NCI-H1092 (cell line): Measurements from ENCODE around the gene TMEM106C.
A peak's percentile ranks its signal among the peaks of the same experiment; 100 is the strongest.

Experiments used
- DNase-seq: peaks from one replicate; lab custom pipeline; 2025; lab: John Stamatoyannopoulos, UW

TMEM106C gene

DNA sequence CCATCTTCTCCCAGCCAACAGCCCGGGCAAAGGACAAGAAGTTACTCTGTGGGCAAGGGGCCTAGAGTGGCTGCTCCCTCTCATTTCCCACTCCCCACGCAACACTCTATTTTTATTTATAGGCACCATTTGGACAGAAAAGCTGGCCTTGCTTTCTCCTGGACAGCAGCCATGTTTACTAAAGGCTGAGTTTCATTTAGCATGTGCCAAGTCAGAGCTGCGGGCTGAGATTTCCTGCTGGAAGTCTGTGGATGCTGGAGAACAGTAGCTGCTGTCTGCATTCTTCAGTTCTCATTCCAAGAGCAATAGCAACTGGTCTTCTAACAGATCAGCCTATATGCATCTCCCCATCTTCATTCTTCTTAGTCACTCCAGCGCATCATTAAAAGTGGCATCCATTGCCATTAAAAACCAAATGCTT, 32.6 kb downstream of the TMEM106C start:
- peak; percentile 54 for DNase-seq

DNA sequence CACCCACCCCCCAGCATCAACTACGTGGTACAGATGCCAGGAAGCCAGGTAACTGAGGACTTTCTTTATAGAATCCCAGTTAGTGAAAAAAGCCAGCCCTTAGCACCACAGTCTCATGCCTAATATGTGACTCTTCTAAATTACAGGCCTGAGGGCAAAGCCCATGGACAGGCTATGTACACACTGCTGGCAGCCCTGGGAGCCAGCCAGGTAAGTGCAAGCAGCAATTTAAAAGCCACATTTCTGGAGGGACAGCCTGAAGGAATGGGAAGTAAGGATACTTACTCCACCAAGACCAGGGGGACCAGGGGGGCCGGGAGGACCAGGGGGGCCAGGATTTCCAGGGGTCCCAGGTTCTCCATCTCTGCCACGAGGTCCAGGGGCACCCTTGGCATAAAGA, 33.9 kb downstream of the TMEM106C start:
- no peak for DNase-seq

GRCh38 chr12:47999816-48000215, 36.4 kb downstream of the TMEM106C start:
- DNase-seq: no peak

DNA sequence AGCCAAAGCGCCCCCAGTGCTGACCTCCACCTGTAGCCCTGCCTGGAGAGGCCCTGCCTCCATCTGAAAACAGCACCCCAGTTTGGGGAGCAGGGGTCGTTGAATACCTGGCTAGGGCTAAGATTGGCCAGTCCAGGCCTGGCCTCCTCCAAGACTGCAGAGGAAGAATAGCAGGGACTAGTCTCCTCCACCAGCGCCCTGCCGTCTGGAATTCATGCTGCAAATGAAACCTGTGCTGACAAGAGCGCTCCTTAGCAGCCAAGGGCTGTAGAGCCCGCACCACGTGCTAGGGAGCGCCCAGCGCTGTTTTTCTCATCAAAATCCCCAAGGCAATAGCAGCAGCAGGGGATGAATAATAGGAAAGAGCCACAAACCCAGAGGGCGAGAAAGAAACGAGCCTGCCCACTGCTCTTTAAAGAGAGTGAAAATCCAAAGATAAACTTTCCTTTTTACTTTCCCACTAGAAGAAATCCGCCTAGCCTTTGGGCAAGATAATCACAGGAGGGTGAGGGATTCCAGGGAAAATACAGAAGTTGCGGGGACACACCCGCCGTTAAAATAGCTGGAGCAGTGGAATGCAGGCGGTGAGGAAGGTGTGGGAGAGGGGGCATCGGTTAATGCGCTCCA, 37.6 kb downstream of the TMEM106C start:
- peak; percentile 41 for DNase-seq

DNA sequence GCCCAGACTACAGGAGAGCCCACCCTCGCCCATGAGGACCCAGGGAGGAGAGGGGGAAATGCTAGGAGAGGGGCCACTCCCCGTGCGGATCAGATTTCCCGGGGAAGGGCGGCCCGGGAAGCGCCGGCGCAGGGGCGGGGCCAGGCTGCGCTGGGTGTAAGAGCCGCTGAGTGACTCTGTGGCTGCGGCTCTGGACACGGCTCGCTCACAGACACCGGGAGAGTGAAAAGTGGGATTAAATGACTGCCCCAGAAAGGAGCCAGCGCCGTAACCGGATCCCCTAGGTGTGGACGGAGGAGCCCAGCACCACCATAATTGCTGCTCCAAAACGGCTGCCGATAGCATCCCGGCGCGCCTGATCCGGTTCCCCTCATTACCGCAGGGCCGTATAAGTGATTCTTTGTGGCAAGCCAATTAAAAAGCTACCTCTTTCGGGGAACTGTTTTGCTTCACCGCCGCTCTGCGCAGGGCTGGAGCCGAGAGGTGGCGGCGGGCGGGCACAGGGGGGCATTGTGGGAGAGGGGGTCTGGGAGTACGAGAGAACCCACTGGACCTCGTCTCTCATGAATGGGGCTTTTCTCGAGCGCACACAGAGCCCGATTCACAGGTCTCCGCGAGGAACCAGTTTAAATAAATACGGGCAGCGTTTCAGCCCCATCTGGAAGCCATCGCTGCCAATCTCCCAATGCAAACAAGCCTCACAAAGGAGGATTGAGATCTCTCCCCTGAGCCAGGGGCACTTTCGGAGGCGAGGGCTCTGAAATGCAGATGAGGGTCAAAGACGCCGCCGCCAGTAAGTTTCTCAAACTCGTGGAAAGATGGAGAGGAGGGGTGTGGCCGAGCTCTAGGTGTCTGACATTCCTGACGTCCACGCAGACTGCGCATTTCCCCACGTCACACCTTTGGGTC, 38.4 kb downstream of the TMEM106C start:
- DNase-seq: peak; percentile 83

DNA sequence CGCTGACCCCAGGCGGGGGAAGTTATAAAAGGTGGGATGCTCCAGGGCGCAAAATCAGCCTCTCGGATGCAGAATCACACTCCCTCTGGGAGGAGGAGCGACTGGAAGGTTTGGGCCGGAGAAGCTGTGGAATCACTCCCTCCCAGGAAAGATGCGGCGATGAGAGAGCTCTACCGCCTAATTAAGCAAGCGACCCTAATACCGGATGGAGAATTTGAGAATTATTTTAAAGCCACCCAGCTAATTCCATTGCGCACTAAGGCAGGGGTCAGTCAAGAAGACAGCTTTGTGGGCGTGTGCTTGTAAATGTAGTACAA, 39.0 kb downstream of the TMEM106C start:
- peak; percentile 58 for DNase-seq

DNA sequence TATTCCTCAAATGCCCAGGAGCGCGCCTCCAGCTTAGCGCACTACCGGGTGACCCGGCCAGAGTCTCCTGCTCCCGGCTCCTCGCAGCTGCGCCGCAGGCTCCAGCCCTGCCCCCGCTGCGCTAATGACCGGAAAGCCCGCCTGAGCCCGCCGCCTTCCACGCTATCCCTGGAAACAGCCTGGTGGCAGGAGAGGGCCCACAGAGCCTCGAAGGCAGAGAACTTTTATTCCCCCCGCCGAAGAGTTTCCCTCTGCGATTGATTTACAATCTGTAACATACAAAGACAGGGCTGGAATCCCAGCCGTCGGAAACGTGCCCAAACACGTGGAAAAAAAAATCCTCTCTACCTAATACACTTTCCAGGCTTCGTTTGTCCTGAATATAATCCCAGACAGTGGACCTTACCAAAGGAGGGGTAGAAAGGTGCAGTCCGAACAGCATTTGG, 39.4 kb downstream of the TMEM106C start:
- DNase-seq: peak; percentile 43

GRCh38 chr12:48003226-48004052, 40.0 kb downstream of the TMEM106C start:
- no peak for DNase-seq

DNA sequence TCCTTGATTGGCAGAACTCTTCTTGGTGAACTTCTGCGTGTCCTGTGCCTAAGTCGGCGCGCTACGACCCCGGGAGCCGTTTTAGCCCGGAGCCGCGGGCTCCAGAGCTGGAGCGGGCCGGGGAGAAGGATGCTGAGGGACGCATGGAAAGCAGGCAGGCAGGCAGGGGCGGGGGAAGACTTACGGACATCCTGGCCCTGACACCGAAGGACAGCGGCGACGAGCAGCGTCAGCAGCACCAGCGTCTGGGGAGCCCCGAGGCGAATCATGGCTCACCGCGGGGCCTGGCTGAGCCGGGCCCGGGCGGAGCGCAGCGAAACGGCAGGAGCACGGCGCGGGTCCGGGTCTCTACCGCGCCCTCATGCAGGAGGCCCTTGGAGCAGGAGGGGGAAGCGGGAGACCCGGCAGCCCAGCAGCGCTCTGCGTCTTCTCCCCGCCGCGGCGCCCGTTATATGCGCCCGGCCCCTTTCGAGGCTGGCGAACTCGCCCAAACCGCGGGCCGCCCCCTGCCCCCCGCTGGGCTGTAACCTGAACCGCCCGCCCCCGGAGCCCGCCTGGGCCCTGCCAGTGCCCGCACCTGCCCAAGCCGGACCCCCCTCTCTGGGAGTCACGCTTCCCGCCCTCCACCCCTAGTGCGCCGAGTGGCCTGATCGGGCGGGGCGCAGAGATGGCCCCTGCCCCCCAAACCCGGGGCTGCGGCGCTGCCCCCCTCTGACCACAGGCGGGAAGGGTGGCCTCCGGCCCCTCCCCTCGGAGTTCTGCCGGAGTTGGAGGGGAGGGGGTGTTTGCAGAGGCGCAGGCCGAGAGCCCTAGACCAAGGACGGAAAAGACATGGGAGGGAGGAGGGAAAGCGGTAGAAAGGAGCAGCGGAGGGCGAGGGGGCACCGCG, 40.9 kb downstream of the TMEM106C start, which contains the start of gene COL2A1:
COL2A1 (minus strand) TSS at position 424 of the 889 bp plus-strand sequence; CDS start at position 269, 155 bp downstream.
- peak; percentile 70 for DNase-seq

- DNase-seq: no peak
Measured at GRCh38 chr12:48005001-48005749, 41.8 kb downstream of the TMEM106C start.

DNA sequence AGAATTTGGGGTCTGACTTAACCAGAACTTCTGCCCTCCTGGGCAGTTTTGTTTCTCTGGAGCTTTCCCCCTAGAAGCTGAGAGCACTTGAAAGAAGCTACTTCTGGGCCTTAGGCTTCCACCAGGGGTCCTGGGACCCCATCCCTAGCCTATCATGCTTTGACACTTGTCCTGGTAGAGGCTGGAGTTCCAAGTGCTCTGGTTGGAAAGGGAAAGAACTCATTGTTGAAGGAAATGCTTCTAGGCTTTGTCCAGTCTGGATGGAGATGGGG, 42.3 kb downstream of the TMEM106C start:
- DNase-seq: no peak

GRCh38 chr12:48007206-48007605, 43.8 kb downstream of the TMEM106C start:
- DNase-seq: no peak

DNA sequence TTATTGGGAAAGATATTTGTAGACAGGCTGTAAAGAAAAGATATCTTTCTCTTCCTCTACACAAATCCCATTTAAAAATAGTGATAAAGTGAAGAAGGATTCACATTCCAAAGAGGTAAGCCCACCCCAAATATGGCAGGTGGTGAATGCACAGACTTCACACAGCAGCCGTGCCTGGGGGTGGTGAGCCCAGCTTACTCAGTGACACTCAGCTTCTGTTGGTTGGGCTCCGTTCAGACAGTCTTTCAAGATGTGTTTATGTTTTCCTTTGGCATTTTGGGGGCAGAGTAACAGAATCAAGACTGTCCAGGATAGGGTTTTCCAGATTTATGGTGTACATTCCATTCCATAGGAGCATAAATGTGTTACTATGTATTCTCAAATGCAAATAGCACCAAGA, 45.0 kb downstream of the TMEM106C start:
- no peak for DNase-seq

- DNase-seq: no peak
Measured at GRCh38 chr12:48008950-48009349, 45.6 kb downstream of the TMEM106C start.

DNA sequence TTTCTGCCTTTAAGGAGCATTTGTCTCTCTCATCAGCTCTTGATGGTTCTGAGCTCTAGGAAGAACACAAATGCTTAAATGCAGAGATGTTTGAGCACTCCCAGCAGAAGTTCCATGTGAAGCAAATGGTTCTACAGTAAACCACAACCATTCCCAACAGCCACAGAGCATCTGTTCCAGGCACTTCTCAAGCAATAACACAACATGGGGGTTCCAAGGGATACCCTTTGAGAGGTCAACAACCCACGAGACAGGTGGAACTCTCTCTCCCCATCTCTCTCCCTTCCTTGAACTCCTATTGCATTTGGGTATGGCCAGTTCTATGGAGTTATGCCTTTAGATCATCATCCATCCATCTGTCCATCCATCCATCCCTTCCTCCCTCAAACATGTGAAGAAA, 46.1 kb downstream of the TMEM106C start:
- DNase-seq: no peak

GRCh38 chr12:48010366-48010970, 47.1 kb downstream of the TMEM106C start:
- DNase-seq: no peak

DNA sequence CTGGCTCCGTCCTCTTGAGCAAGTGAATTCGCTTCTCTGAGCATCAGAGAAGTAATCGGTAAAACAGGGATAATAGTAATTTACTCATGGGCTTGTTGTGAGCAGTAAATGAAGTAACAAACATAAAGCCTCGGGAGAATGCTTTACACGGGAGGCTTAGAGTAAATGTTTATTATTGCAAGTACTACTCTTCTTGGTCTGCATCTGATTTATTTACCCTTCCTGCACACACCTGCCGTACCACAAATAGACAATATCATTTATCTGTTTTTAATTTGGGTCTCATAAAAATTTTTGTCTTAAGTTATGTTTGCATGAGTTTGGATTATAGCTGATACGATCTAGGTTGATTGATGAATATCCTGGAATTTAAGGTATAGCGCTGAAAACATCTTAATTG, 48.7 kb downstream of the TMEM106C start:
- DNase-seq: no peak

DNA sequence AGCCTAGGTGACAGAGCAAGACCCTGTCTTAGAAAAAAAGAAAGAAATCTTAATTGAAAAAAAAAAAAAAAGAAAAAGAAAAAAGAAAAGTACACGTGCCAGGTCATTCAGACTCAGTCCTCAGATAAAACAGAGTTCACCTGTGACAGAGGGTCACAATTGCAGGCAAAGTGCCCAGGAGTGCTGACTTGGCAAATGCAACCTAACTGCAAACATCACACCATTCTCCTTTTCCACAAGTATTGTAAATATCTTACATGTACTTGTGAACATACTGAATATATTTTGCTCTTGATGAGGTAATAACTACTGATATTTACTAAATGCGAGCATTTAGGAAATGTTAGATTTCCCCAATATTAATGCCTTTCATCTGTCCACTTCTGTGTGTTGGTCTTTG, 49.9 kb downstream of the TMEM106C start:
- DNase-seq: no peak

- DNase-seq: no peak
Measured at GRCh38 chr12:48015129-48015528, 51.7 kb downstream of the TMEM106C start.

GRCh38 chr12:48015954-48016353, 52.6 kb downstream of the TMEM106C start:
- no peak for DNase-seq
